Myometrial cell (primary cell): Measurements from ENCODE around the gene BCKDHA. TPM values are rescaled to one million over a fixed set of nuclear protein-coding genes. Genes with fewer than 3 reads are reported as not detected.

Experiments used
- total RNA-seq: library from RNA; depleted of rRNA; stranded (reverse); fragments of >200 nt; gene quantifications from 2 replicates; pipeline ENCODE4 v1.2.3, GENCODE V29; 2015

The BCKDHA gene
- 40.6 and 41.6 TPM in 2 replicates for total RNA-seq

GRCh38 chr19:41397086-41398049 lies at the start of gene BCKDHA, which contains the start of gene EXOSC5:
TSS of gene BCKDHA (plus strand) at chr19:41397818. CDS start at chr19:41397828, 10 bp downstream.
TSS of gene EXOSC5 (minus strand) at chr19:41397359. CDS start at chr19:41397328, 31 bp downstream.

GRCh38 chr19:41353466-41354342 lies 43.9 kb upstream of the BCKDHA start, which contains the start of gene TGFB1:
TSS of gene TGFB1 (minus strand) at chr19:41353922. CDS start at chr19:41353044, 878 bp downstream.

GRCh38 chr19:41363753-41364523 lies 33.7 kb upstream of the BCKDHA start, which contains the start of gene B9D2:
TSS of gene B9D2 (minus strand) at chr19:41364149. CDS start at chr19:41363519, 630 bp downstream.

GRCh38 chr19:41376241-41376997 lies 21.2 kb upstream of the BCKDHA start, which contains the start of gene TMEM91:
TSS of gene TMEM91 (plus strand) at chr19:41376533. CDS start at chr19:41378310, 1,777 bp downstream.

GRCh38 chr19:41426952-41427646 lies 29.5 kb downstream of the BCKDHA start, which contains the start of gene B3GNT8:
TSS of gene B3GNT8 (minus strand) at chr19:41427374. CDS start at chr19:41426778, 596 bp downstream.

GRCh38 chr19:41439441-41440222 lies 42.0 kb downstream of the BCKDHA start, which contains the start of gene DMAC2:
TSS of gene DMAC2 (minus strand) at chr19:41439912. CDS start at chr19:41439899, 13 bp downstream.

GRCh38 chr19:41442473-41443355 lies 45.1 kb downstream of the BCKDHA start, which contains the start of gene ERICH4:
TSS of gene ERICH4 (plus strand) at chr19:41443156. CDS start at chr19:41443170, 14 bp downstream.

Other genes starting within 250 kb of the BCKDHA start
- gene CYP2S1, start 204.6 kb upstream of the BCKDHA start, total RNA-seq = under 0.01 and 1.2 TPM in 2 replicates
- gene AXL, start 178.6 kb upstream of the BCKDHA start, total RNA-seq = 142 and 144 TPM in 2 replicates
- gene HNRNPUL1, start 133.4 kb upstream of the BCKDHA start, total RNA-seq = 126 and 129 TPM in 2 replicates
- gene CCDC97, start 87.6 kb upstream of the BCKDHA start, total RNA-seq = 8.4 and 8.7 TPM in 2 replicates
- 14.4 and 19.6 TPM in 2 replicates for gene TGFB1, start 43.9 kb upstream of the BCKDHA start, total RNA-seq
- 8.9 and 13.1 TPM in 2 replicates for gene B9D2, start 33.7 kb upstream of the BCKDHA start, total RNA-seq
- gene TMEM91, start 21.3 kb upstream of the BCKDHA start, total RNA-seq = 11.2 and 12.8 TPM in 2 replicates
- 27.8 and 40.4 TPM in 2 replicates for gene EXOSC5, start 459 bp upstream of the BCKDHA start, total RNA-seq
- gene B3GNT8, start 29.6 kb downstream of the BCKDHA start, total RNA-seq = 2.5 and 5.5 TPM in 2 replicates
- 51.6 and 56.0 TPM in 2 replicates for gene DMAC2, start 42.1 kb downstream of the BCKDHA start, total RNA-seq
- gene ERICH4, start 45.3 kb downstream of the BCKDHA start, total RNA-seq = not detected in 2 replicates
- gene CEACAM21, start 178.3 kb downstream of the BCKDHA start, total RNA-seq = not detected in 2 replicates
- not detected in 2 replicates for gene CEACAM4, start 229.3 kb downstream of the BCKDHA start, total RNA-seq